Activated CD4-positive, alpha-beta T cell treated with anti-CD3 and anti-CD28 coated beads, Interleukin-10, Interleukin-2, amounts not matched to agents 100 ng/mL and 50 ng/mL, durations not matched to agents 16 hours and 8 hours (primary cell): ENCODE data around the gene B4GALT7.
"Not testable (repeated sequence)": the region's sequence is repeated elsewhere in the genome, so short reads cannot be mapped to it uniquely, and the experiment has no call there.

Experiments
- DNase-seq: peaks from one replicate; pipeline ENCODE4 v3.0.0-alpha.2; 2020

B4GALT7 gene

GRCh38 chr5:177610131-177610769 is 10.3 kb downstream of the B4GALT7 start:
- DNase-seq = no peak

- no peak for DNase-seq
These were observed 11.0 kb downstream of the B4GALT7 start for GRCh38 chr5:177610770-177611445.

- DNase-seq = no peak
These were observed 11.7 kb downstream of the B4GALT7 start for GRCh38 chr5:177611446-177612214.

GRCh38 chr5:177612215-177612673 is 12.3 kb downstream of the B4GALT7 start:
- no peak for DNase-seq

GRCh38 chr5:177620560-177620959 is 20.6 kb downstream of the B4GALT7 start:
- DNase-seq = no peak

- not testable (repeated sequence) for DNase-seq
These were observed 24.2 kb downstream of the B4GALT7 start for GRCh38 chr5:177624172-177624571.

GRCh38 chr5:177630186-177630585 is 30.3 kb downstream of the B4GALT7 start:
- DNase-seq = not testable (repeated sequence)

GRCh38 chr5:177634912-177635311 is 35.0 kb downstream of the B4GALT7 start:
- DNase-seq = not testable (repeated sequence)

- not testable (repeated sequence) for DNase-seq
These were observed 45.5 kb downstream of the B4GALT7 start for GRCh38 chr5:177645462-177645861.

GRCh38 chr5:177651235-177651634 is 51.3 kb downstream of the B4GALT7 start:
- not testable (repeated sequence) for DNase-seq

- DNase-seq = not testable (repeated sequence)
These were observed 57.9 kb downstream of the B4GALT7 start for GRCh38 chr5:177657846-177658245.

GRCh38 chr5:177658542-177658941 is 58.6 kb downstream of the B4GALT7 start:
- DNase-seq = not testable (repeated sequence)
